HFF-Myc (cell line): ENCODE data around the gene RNF112.

ENCODE experiments used
- DNase-seq: peaks from one replicate; pipeline ENCODE4 v3.0.0-alpha.2; 2011; ENCODE audit warnings: low read depth; ENCODE audit errors: extremely low read depth
- H3K4me3 ChIP-seq: replicated peaks from 2 replicates; pipeline ENCODE4 v1.5.1; 2011; ENCODE audit warnings: low read depth, mild to moderate bottlenecking, control low read depth, low read length
- CTCF ChIP-seq: IDR thresholded peaks from 2 replicates; pipeline ENCODE4 v1.5.1; 2012; ENCODE audit warnings: mild to moderate bottlenecking, low read depth, low read length, control low read depth; ENCODE audit errors: missing control alignments

The RNF112 gene

GRCh38 chr17:19410875-19411620 lies at the start of gene RNF112:
Gene RNF112, plus strand, starts transcription at chr17:19411232. Its CDS starts 177 bp downstream, at chr17:19411409.
- no peak for TF ChIP-seq CTCF
- no peak for DNase-seq
- no peak within 1 kb of the TSS for H3K4me3 ChIP-seq

- DNase-seq, result no peak
- H3K4me3 ChIP-seq, result peak overlapping the region; percentile 74
- TF ChIP-seq CTCF, result no peak
Observed at GRCh38 chr17:19361326-19361725, 49.7 kb upstream of the RNF112 start.

- TF ChIP-seq CTCF, result no peak
- DNase-seq, result no peak
- H3K4me3 ChIP-seq, result peak overlapping the region; percentile 74
Observed at GRCh38 chr17:19361944-19362276, 49.1 kb upstream of the RNF112 start.

GRCh38 chr17:19362277-19363113 lies 48.5 kb upstream of the RNF112 start, which contains the start of gene B9D1:
Gene B9D1, minus strand, starts transcription at chr17:19362723. Its CDS starts 154 bp downstream, at chr17:19362569.
- peak; percentile 75 for DNase-seq
- H3K4me3 ChIP-seq, result peak within 1 kb of the TSS; percentile 74
- TF ChIP-seq CTCF, result peak; percentile 72

GRCh38 chr17:19363114-19363438 lies 48.0 kb upstream of the RNF112 start:
- no peak for TF ChIP-seq CTCF

GRCh38 chr17:19363460-19364035 lies 47.5 kb upstream of the RNF112 start:
- no peak overlapping the region for H3K4me3 ChIP-seq
- TF ChIP-seq CTCF, result no peak
- no peak for DNase-seq

More at GRCh38 chr17:19363114-19363438, 48.0 kb upstream of the RNF112 start:
- peak overlapping the region; percentile 74 for H3K4me3 ChIP-seq
- no peak for DNase-seq
